Subcutaneous adipose tissue (tissue), 4 donors: ENCODE data around the gene TMEM248. TPM values are rescaled to one million over a fixed set of nuclear protein-coding genes. Genes with fewer than 3 reads are reported as not detected.
"Not testable (repeated sequence)": the region's sequence is repeated elsewhere in the genome, so short reads cannot be mapped to it uniquely, and the experiment has no call there.

ENCODE experiments used
- total RNA-seq, 4 donors: library from RNA; depleted of rRNA; stranded (reverse); fragments of >200 nt; gene quantifications; one replicate each; pipeline ENCODE4 v1.1.0, GENCODE V29; 2016
- TF ChIP-seq, protein P1 (sequence below): fragments of 450-650 bp; IDR thresholded peaks from one replicate; pipeline ENCODE4 v1.5.1; 2016; ENCODE audit warnings: low read depth, mild to moderate bottlenecking, control low read depth, antibody characterized with exemption, moderate library complexity

The TMEM248 gene
- total RNA-seq, 4 donors from 2014 or later: 71.8 to 131 (median 81.7) TPM

DNA sequence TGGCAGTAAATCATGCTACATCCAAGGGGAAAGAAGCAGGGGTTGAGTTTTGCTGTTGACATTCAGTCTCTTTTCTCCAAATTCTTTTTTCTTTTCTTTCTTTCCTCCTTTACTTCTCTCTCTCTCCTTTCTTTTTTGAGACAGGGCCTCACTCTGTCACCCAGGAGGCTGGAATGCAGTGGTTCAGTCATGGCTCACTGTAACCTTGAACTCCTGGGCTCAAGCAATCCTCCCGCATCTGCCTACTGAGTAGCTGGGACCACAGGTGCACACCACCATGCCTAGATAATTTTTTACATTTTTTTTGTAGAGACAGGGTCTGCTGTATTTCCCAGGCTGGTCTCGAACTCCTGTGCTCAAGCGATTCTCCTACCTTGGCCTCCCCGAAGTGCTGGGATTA is 39.2 kb downstream of the TMEM248 start:
- TF ChIP-seq, protein P1, sequence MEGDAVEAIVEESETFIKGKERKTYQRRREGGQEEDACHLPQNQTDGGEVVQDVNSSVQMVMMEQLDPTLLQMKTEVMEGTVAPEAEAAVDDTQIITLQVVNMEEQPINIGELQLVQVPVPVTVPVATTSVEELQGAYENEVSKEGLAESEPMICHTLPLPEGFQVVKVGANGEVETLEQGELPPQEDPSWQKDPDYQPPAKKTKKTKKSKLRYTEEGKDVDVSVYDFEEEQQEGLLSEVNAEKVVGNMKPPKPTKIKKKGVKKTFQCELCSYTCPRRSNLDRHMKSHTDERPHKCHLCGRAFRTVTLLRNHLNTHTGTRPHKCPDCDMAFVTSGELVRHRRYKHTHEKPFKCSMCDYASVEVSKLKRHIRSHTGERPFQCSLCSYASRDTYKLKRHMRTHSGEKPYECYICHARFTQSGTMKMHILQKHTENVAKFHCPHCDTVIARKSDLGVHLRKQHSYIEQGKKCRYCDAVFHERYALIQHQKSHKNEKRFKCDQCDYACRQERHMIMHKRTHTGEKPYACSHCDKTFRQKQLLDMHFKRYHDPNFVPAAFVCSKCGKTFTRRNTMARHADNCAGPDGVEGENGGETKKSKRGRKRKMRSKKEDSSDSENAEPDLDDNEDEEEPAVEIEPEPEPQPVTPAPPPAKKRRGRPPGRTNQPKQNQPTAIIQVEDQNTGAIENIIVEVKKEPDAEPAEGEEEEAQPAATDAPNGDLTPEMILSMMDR: no peak

DNA sequence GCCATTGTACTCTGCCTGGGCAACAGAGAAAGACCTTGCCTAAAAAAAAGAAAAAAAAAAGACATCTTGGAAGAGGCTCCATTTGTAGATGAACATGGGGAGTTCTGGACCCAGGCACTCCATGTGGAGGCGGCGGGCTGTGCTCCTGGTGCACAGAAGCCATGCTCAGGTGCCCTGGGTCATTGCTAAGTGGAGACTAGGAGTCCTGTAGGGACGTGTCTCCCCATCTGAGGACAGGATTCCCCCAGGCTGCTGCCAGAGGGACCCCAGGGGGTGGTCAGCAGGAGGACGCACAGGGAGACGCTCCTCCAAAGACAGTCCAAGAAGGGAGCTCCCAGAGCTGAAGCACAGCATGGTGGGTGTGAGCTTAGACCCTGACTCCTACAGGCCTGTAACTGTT is 40.1 kb downstream of the TMEM248 start:
- TF ChIP-seq, protein P1: no peak

DNA sequence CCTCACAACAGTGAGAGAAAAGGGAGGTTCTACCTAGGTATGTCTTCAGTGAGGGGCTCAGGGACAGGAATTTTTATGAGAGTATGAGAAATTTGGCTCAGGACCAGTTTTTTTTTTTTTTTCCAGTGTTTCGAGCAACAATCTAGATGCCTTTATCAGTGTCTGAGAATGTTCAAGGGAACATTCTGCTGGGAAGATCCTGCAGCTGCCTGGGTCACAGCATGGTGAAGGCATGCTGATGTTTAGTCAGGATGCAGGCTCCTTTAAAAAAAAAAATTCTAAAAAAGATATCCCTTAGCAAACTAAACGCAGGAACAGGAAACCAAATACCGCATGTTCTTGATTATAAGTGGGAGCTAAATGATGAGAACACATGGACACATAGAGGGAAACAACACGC is 43.4 kb downstream of the TMEM248 start:
- TF ChIP-seq, protein P1: no peak

DNA sequence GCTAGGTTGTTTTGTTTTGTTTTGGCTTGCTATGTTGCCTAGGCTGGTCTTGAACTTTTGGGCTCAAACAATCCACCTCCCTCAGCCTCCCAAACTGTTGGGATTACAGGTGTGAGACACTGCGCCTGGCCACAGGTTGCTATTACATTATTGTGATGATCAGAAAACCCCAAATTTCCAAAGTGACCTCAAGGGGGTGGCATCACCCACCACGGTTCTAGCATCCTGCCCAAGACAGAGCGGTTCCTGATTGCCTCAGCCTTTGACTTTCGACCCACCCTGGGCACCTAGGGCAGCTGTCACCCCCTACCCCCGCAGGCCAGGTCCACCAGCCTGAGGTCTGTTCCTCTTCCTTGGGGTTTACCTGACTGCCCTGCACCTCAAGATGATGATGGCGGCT is 46.0 kb downstream of the TMEM248 start:
- TF ChIP-seq, protein P1: no peak

DNA sequence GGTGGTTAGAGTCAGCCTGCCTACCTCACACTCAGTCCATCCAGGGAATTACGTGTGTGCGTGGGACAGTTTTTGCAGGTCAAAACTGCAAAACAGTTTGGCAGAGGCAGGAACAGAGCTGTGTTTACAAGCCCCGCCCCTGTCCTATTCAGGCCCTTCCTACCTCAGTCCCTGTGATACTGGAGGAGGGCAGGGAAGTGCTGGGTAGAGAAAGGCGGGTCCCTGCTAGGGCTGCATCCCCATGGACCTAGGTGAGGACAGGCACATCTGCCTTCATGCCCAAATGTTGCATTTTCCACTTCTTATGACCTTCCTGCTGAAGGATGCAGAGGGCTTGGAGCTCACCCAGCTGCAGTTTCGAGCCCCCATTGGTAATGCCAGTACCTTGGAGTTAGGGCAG is 49.3 kb downstream of the TMEM248 start:
- TF ChIP-seq, protein P1: no peak

DNA sequence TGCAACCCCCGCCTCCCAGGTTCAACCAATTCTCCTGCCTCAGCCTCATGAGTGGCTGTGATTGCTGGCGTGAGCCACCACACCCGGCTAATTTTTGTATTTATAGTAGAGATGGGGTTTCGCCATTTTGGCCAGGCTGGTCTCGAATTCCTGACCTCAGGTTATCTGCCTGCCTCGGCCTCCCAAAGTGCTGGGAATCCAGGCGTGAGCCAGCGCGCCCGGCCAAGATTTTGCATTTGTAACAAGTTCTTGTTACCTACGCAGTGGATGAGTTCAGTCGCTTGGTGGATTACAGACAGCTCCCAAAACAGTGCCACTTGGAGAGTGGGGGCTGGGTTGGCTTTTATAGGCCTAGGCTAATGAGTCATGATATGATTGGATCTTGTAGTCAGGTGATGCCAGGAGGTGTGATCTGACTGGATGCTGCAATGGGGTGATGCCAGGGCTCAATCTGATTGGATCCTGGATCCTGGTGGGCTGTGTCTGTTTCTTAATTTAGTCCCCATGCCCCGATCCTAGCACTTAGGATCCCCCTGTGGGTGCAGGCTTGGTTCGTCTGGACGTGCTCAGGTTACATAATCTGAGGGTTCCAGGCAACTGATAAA is 54.1 kb downstream of the TMEM248 start:
- TF ChIP-seq, protein P1: no peak

DNA sequence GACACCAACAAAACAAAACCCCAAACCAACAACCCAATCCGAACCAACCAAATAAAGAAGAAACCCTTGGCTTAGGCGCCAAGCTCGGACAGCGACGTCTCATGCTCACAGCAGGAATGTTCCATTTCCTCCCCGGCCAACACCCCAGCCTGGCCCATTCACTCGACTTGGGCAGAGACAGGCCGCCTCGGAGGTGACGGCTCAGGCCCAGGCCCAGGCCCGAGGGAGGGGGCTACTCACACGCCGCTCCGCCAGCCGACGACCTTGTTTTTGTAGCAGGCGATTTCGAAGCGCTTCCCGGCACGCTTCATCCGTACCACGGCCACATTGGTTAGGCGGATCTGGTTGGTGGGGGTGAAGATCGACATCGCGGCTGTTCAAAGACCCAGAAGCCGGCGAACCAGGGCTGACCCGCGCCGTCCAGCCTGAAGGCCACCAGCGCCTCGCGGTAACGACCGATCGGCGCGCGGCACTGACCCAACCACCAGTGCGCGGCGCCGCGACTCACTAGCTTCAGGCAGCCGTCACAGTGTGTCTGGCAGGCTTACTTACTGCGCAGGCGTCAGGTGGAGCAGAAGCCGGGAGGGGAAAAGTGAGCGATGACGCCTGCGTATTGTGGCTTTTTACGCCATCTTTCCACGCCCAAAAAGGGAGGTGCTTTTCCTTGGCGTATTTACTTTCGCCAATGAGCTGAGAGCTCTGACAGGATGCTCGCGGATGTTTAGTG is 74.2 kb downstream of the TMEM248 start, which contains the start of gene SBDS:
TSS of gene SBDS (minus strand) at position 537 of the 727 bp plus-strand sequence. CDS start at position 368, 169 bp downstream.
- TF ChIP-seq, protein P1: not testable (repeated sequence)
